Keratinocyte (primary cell): Measurements from ENCODE around the gene NKX2-2. TPM values are rescaled to one million over a fixed set of nuclear protein-coding genes. Genes with fewer than 3 reads are reported as not detected.
"Not testable (repeated sequence)": the region's sequence is repeated elsewhere in the genome, so short reads cannot be mapped to it uniquely, and the experiment has no call there.

Experiments
- DNase-seq: peaks from one replicate; pipeline ENCODE4 v3.0.0-alpha.2; 2011; ENCODE audit warnings: low read depth, missing footprints, low spot score
- FAIRE-seq: peaks from 2 replicates; lab custom pipeline; 2011; peaks lifted over from hg19 to GRCh38; lab: Jason Lieb, UNC
- H2AFZ ChIP-seq: 2 replicates; pipeline ENCODE4 v1.6.0; 2012; ENCODE audit warnings: low read length, control low read depth, inconsistent platforms; ENCODE audit not compliant: control insufficient read depth
- H3K27ac ChIP-seq: 2 replicates; pipeline ENCODE4 v1.5.1; 2011; ENCODE audit warnings: low read length; ENCODE audit not compliant: control insufficient read depth, insufficient read depth
- H3K27me3 ChIP-seq: 3 replicates; pipeline ENCODE4 v1.6.0; 2011; ENCODE audit warnings: low read length; ENCODE audit not compliant: control insufficient read depth, insufficient read depth; ENCODE audit errors: extremely low read depth
- H3K36me3 ChIP-seq, 2 experiments: 2 replicates in 1 of 2; 3 replicates in 1 of 2; pipeline ENCODE4 v1.5.1; 2011; ENCODE audit warnings: low read length in 2 of 2, mild to moderate bottlenecking in 1 of 2; ENCODE audit not compliant: control insufficient read depth in 2 of 2, insufficient read depth in 2 of 2; ENCODE audit errors: extremely low read depth in 1 of 2
- H3K4me1 ChIP-seq: 3 replicates; pipeline ENCODE4 v1.5.1; 2011; ENCODE audit warnings: low read length; ENCODE audit not compliant: control insufficient read depth, insufficient read depth; ENCODE audit errors: extremely low read depth
- H3K4me2 ChIP-seq: 3 replicates; pipeline ENCODE4 v1.6.0; 2011; ENCODE audit warnings: low read depth, low read length; ENCODE audit not compliant: control insufficient read depth, insufficient read depth; ENCODE audit errors: extremely low read depth
- H3K4me3 ChIP-seq, 3 experiments: fragments of 200-600 bp in 1 of 3; sonication (generic) in 1 of 3; 2 replicates in 2 of 3; 3 replicates in 1 of 3; pipeline ENCODE4 v1.5.1; 2011 to 2016; ENCODE audit warnings: low read length in 3 of 3, mild to moderate bottlenecking in 3 of 3, control low read depth in 2 of 3, inconsistent platforms in 1 of 3, low read depth in 1 of 3, mixed read lengths in 1 of 3, mixed run types in 1 of 3, moderate library complexity in 1 of 3; ENCODE audit not compliant: control insufficient read depth in 2 of 3, insufficient read depth in 2 of 3; ENCODE audit errors: extremely low read depth in 1 of 3
- H3K79me2 ChIP-seq: 2 replicates; pipeline ENCODE4 v1.6.0; 2012; ENCODE audit warnings: low read length; ENCODE audit not compliant: control insufficient read depth, insufficient read depth
- H3K9ac ChIP-seq: 3 replicates; pipeline ENCODE4 v1.6.0; 2011; ENCODE audit warnings: low read length; ENCODE audit not compliant: control insufficient read depth, insufficient read depth; ENCODE audit errors: extremely low read depth
- H3K9me1 ChIP-seq: 3 replicates; pipeline ENCODE4 v1.6.0; 2011; ENCODE audit warnings: low read length; ENCODE audit not compliant: control insufficient read depth, insufficient read depth; ENCODE audit errors: extremely low read depth
- H3K9me3 ChIP-seq: 2 replicates; pipeline ENCODE4 v1.5.1; 2012; ENCODE audit warnings: low read depth, low read length; ENCODE audit not compliant: control insufficient read depth
- H4K20me1 ChIP-seq: 3 replicates; pipeline ENCODE4 v1.6.0; 2011; ENCODE audit warnings: low read length; ENCODE audit not compliant: control insufficient read depth, insufficient read depth; ENCODE audit errors: extremely low read depth
- EZH2 ChIP-seq: IDR thresholded peaks from one replicate; pipeline ENCODE4 v1.6.1; 2012; ENCODE audit warnings: inconsistent platforms, mild to moderate bottlenecking, low read length, moderate library complexity
- dilution Hi-C: fragments of 300-500 bp; cut with MboI; formaldehyde crosslinking; loops from one replicate; pipeline ENCODE4 v1.7.0; 2020; ENCODE audit warnings: low sequenced_read_pairs; ENCODE audit not compliant: extremely low pct_ligation_motif_present
- polyA plus RNA-seq, 5 experiments: library from polyadenylated mRNA; depleted of rRNA in 3 of 5; stranded (reverse) in 3 of 5; stranded (forward) in 1 of 5; unstranded in 1 of 5; fragments of >200 nt; gene quantifications; 1 replicate in 1 of 5; 2 replicates in 3 of 5; 3 replicates in 1 of 5; pipeline versions ENCODE4 v1.2.1 to v1.2.3, GENCODE V29; 2011 to 2012; ENCODE audit warnings: missing spikeins in 2 of 5, low read depth in 1 of 5, low replicate concordance in 1 of 5
- TF ChIP-seq, protein P1 (sequence below), 3 experiments: IDR thresholded peaks in 1 of 3; conservative IDR thresholded peaks in 1 of 3; optimal IDR thresholded peaks in 1 of 3; 2 replicates in 2 of 3; 3 replicates in 1 of 3; pipeline versions ENCODE3 to v1.5.1; 2011; ENCODE audit warnings: low read length in 3 of 3, mild to moderate bottlenecking in 3 of 3, moderate library complexity in 2 of 3, control low read depth in 1 of 3, inconsistent platforms in 1 of 3; ENCODE audit not compliant: insufficient read depth in 2 of 3; ENCODE audit errors: extremely low read depth in 1 of 3

The NKX2-2 gene
- polyA plus RNA-seq, 1 donor (not counting 4 experiments of a cell fraction or from before 2014, with no cell fraction given): not detected

- FAIRE-seq: no peak
- no peak for DNase-seq
- H2AFZ ChIP-seq: no peak overlapping the region
- H3K27me3 ChIP-seq: peaks cover 9% of the 10 kb centered on the region
- no peaks in the 10 kb centered on the region for H3K4me1 ChIP-seq
- H3K79me2 ChIP-seq: no peaks in the 10 kb centered on the region
- H3K9ac ChIP-seq: no peak overlapping the region
- no peaks in the 10 kb centered on the region for H3K9me3 ChIP-seq
- H4K20me1 ChIP-seq: no peaks in the 10 kb centered on the region
- dilution Hi-C loops: no loop called here
- no peak overlapping the region for H3K4me2 ChIP-seq
- TF ChIP-seq, protein P1, sequence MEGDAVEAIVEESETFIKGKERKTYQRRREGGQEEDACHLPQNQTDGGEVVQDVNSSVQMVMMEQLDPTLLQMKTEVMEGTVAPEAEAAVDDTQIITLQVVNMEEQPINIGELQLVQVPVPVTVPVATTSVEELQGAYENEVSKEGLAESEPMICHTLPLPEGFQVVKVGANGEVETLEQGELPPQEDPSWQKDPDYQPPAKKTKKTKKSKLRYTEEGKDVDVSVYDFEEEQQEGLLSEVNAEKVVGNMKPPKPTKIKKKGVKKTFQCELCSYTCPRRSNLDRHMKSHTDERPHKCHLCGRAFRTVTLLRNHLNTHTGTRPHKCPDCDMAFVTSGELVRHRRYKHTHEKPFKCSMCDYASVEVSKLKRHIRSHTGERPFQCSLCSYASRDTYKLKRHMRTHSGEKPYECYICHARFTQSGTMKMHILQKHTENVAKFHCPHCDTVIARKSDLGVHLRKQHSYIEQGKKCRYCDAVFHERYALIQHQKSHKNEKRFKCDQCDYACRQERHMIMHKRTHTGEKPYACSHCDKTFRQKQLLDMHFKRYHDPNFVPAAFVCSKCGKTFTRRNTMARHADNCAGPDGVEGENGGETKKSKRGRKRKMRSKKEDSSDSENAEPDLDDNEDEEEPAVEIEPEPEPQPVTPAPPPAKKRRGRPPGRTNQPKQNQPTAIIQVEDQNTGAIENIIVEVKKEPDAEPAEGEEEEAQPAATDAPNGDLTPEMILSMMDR (optimal IDR thresholded peaks at IDR 0.05 in 1 of 3, IDR thresholded peaks at IDR 0.05 in 1 of 3, conservative IDR thresholded peaks at IDR 0.05 in 1 of 3; ENCODE audit: extremely low read depth in 1 of 3, insufficient read depth in 2 of 3, low read length in 3 of 3): peak in 1 of 3 experiments; percentile 17
- no peak for TF ChIP-seq EZH2
- no peaks in the 10 kb centered on the region for H3K36me3 ChIP-seq
- no peak overlapping the region for H3K27ac ChIP-seq
- no peak overlapping the region for H3K4me3 ChIP-seq
- no peaks in the 10 kb centered on the region for H3K9me1 ChIP-seq
Measured at GRCh38 chr20:21490105-21490504, 23.8 kb downstream of the NKX2-2 start.

GRCh38 chr20:21480144-21480543 lies 33.7 kb downstream of the NKX2-2 start:
- H3K4me1 ChIP-seq, H3K9me3 ChIP-seq, H3K79me2 ChIP-seq, FAIRE-seq, H3K9ac ChIP-seq, DNase-seq, H3K27me3 ChIP-seq, H3K4me3 ChIP-seq, H3K27ac ChIP-seq, H3K36me3 ChIP-seq, H4K20me1 ChIP-seq, H3K4me2 ChIP-seq, dilution Hi-C loops, H2AFZ ChIP-seq, H3K9me1 ChIP-seq: not testable (repeated sequence)

DNA sequence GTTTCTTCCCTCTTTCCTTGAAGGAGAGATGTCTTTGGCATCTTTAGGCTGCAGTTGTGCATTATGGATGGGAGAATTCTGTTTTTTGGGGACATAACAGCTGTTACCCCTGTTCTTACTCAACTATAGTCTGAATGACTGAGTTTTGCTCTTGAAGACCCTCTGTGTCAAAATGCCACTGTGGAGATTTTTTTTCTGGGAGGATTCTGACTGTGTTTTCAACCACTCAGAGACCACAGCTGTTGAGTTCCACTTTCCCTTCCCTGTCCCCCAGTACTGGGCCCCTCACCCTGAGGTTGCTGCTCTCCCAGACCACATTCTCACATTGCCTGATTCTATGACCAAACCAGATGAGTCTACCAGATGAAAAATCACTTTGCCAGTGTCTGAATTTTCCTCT lies 48.1 kb downstream of the NKX2-2 start:
- no peak overlapping the region for H3K4me2 ChIP-seq
- H4K20me1 ChIP-seq: no peaks in the 10 kb centered on the region
- H3K9ac ChIP-seq: no peak overlapping the region
- no peak for FAIRE-seq
- no peak for TF ChIP-seq EZH2
- TF ChIP-seq, protein P1 (optimal IDR thresholded peaks at IDR 0.05 in 1 of 3, IDR thresholded peaks at IDR 0.05 in 1 of 3, conservative IDR thresholded peaks at IDR 0.05 in 1 of 3; ENCODE audit: extremely low read depth in 1 of 3, insufficient read depth in 2 of 3, low read length in 3 of 3): no peak
- H3K27me3 ChIP-seq: no peaks in the 10 kb centered on the region
- H2AFZ ChIP-seq: no peak overlapping the region
- no peak for DNase-seq
- H3K79me2 ChIP-seq: no peaks in the 10 kb centered on the region
- H3K27ac ChIP-seq: no peak overlapping the region
- dilution Hi-C loops: no loop called here
- H3K4me1 ChIP-seq: no peaks in the 10 kb centered on the region
- no peak overlapping the region for H3K4me3 ChIP-seq
- H3K36me3 ChIP-seq: no peaks in the 10 kb centered on the region
- H3K9me3 ChIP-seq: no peaks in the 10 kb centered on the region
- H3K9me1 ChIP-seq: no peaks in the 10 kb centered on the region
